ENCODE measurements around the gene POLR2C.

Gene POLR2C

DNA sequence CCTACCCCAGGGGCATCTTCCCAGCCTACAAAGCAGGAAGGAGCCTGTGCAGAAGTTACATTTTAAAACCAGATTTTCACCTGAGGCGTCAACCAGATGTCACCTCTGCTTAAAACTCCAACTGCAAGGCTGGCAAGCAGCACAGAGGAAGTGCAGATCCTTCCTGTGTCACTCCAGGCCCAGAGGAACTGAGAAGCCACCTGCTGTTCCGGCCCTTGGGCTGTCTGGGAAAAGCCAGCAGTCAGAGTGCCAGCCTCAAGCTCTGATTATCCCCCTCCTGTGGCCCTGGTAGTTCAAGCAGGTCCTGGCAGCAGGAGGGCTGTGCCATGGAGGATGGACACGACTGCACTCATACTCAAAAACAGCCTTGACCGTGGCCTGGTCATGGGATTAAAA, 10.2 kb downstream of the POLR2C start:
- TF ChIP-seq, protein P1, sequence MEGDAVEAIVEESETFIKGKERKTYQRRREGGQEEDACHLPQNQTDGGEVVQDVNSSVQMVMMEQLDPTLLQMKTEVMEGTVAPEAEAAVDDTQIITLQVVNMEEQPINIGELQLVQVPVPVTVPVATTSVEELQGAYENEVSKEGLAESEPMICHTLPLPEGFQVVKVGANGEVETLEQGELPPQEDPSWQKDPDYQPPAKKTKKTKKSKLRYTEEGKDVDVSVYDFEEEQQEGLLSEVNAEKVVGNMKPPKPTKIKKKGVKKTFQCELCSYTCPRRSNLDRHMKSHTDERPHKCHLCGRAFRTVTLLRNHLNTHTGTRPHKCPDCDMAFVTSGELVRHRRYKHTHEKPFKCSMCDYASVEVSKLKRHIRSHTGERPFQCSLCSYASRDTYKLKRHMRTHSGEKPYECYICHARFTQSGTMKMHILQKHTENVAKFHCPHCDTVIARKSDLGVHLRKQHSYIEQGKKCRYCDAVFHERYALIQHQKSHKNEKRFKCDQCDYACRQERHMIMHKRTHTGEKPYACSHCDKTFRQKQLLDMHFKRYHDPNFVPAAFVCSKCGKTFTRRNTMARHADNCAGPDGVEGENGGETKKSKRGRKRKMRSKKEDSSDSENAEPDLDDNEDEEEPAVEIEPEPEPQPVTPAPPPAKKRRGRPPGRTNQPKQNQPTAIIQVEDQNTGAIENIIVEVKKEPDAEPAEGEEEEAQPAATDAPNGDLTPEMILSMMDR (IDR thresholded peaks at IDR 0.05), result no peak

DNA sequence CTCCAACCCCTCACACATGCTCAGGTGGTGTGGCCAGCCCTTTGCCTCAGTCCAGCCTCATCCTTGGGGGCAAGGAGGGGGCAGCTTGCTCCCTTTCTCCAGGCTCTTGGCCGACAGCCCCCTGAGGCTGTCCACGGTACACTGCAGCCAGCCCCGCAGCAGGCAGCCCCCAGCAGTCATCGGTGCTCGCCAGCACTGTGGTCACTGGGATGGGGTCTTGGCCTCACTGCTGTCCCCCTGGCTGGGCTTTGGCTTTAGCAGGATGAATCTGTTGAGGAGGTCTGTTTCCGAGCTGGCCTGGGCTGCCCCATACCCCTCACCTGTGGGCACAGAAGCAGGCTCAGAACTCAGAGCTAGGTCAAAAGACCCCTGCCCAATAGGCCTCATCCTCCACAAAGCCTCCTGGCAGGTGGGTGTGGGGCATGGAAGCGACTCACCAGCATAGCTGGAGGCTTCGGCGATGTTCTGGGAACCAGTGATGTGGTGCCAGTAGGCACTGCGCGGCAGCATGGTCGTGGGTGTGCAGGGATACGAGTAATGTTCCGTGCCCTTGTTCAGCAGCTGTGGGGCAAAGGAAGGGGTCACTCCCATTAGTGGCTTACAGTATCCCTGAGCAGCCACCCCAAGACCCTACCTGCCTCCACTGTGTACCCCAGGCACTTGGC, 10.8 kb downstream of the POLR2C start:
- TF ChIP-seq, protein P1 (IDR thresholded peaks at IDR 0.05), result no peak

DNA sequence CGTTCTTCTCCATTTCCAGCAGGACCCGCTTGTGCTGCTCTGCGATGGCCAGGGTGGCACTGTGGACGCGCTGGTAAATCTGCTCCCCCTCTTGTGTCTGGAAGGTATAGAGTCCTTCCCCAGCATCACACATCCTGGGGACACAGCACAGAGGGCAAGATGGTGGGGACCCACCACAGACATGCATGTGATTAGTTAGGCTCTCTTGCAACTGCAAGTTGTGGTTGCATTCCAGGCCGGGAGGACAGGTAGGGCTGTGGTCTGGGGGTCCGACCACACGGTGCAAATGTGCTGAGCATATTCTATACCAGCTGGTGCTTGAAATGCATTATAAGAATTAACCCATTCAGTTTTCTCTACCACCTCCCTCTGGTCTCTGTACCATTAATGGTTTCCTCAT, 11.4 kb downstream of the POLR2C start:
- TF ChIP-seq, protein P1 (IDR thresholded peaks at IDR 0.05), result no peak

DNA sequence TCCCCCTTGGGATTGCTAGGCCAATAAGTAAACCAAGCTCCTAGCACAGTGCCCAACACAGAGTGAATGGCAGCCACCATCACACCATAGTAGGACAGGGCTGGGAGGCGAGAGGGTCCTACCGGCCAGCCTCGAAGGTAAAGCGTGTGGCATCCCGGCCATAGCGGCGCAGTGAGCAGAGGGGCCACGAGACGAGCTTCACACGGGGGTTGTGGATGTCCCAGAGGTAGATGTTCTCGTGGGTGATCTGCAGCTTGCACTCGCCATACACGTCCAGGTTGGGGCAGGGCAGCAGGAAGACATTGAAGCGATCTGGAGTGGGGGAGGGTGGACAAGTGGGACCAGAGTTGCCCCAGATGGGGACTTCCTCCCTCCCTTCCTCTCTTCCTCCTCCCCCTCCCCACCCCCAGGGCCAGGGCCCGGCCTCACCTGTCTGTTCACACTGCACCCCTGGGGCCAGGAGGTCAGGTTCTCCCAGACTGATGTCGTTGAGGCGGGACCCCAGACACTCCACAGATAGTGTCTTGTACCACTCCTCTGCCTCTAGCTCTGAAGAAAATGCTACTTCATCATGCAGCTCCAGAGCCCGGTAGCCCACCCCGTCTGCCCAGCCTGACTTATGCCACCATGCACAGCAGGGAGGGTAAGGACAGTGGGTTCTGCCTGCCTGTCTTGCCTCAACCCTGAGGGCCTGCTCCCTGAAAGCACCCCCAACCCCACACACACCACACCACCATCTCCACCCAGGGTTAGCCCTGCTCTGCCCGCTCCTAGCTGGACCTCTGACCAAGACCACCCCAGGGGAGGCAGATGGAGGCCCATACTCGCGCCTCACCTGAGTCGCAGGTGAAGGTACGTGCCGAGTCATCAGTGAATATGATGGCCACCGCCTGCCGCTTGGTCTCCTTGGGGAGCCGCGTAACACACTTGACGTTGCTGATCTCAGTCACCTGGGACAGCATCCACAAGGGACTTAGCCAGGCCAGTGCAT, 12.5 kb downstream of the POLR2C start:
- TF ChIP-seq, protein P1 (IDR thresholded peaks at IDR 0.05), result no peak

DNA sequence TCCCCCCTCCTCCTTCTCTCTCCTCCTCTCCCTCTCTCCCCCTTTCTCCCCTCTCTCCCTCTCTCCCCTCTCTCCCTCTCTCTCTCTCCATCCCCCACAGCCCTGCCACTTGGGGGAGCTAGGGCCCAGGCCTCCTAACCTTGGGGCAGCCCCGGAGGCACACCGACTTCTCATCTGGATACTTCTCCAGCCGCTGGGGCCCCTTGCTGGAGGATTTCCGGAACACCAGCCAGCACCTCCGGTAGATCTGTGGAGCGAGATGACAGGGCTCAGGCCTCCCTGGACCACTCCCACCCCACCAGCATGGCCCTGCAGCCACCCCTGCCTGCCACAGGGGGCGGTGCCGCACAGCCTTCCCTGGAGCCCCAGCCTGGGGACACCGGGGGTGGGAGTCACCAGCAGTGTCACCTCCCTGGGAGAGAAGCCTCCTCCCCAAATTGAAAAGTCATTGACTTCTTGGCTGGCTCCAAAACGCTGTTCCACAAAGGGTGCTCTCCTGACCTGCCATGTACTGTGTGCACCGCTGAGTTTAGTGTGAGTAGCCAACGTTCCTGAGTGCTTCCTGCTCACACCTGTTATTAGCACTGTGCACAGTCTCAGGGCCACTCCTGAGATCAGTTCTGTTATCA, 13.3 kb downstream of the POLR2C start:
- TF ChIP-seq, protein P1 (IDR thresholded peaks at IDR 0.05), result peak; percentile 30; the same call in 1 of the 2 replicates

DNA sequence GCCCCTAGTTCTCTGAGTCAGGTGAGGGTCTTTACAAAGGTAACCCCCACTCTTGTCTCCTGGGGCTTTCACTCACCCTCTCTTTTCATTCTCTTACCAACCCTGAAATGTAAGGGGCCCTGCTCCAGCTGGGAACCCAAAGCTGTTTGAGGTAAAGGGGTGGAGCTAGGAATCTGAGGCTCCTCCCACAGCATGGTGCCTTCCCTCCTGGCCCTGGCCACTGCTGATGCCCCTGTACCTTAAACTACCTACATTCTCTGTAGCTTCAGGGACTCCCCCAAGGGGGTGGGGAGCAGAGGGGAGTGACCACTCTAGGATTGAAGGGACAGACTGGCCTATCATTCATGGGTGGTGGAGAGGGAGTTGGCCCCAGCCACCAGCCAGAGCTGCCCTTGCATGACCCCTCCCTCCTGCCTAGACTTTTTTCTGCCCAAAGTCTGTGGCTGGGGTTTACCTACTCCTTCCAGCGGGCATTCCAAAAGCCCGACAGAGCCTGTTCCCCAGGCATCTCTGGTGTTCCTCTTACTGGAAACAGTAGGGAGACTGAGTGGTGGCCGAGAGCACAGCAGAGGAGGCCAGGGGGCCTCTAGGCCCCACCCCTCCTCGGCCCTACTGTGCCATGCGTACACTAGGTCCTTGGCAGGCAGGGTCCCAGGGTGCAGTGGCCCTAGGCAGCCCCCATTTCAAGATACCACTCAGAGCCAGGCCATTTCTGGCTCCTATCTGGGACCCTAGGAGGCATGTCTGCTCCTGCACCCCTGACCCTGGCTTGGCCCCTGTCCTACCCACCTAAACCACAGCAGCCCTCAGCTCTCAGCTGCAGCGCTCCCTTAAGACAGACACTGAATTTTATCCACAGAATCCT, 14.3 kb downstream of the POLR2C start:
- TF ChIP-seq, protein P1 (IDR thresholded peaks at IDR 0.05), result no peak

Data from LNCAP (cell line).